ENCODE measurements around the gene KLHL5. TPM values are rescaled to one million over a fixed set of nuclear protein-coding genes. Genes with fewer than 3 reads are reported as not detected.

The KLHL5 gene
- total RNA-seq, 3 donors from 2014 or later (not counting 1 experiment from before 2014, with no cell fraction given): 12.6 to 14.2 (median 13.7) TPM

GRCh38 chr4:39047681-39048080 is 14.4 kb upstream of the KLHL5 start:
- no peak for ATAC-seq
- peaks cover 36 to 38% of the 10 kb centered on the region in 2 donors for H3K4me1 Mint-ChIP-seq
- no peak overlapping the region for H3K4me3 Mint-ChIP-seq
- Histone ChIP-seq H3K27me3 (ENCODE audit: control insufficient read depth, insufficient read depth, low read length) (no peaks in the 10 kb centered on the region), H3K27ac (ENCODE audit: low read length) (no peak overlapping the region), H3K4me1 (ENCODE audit: control insufficient read depth, insufficient read depth, low read length) (peaks cover 22% of the 10 kb centered on the region), H3K4me3 (ENCODE audit: low read length) (no peak overlapping the region), H3K9me3 (ENCODE audit: control insufficient read depth, insufficient read depth, low read length) (no peaks in the 10 kb centered on the region), H3K36me3 (ENCODE audit: control insufficient read depth, insufficient read depth, low read length) (no peaks in the 10 kb centered on the region)
- H3K9me3 Mint-ChIP-seq: no peaks in the 10 kb centered on the region
- no peaks in the 10 kb centered on the region for H3K27me3 Mint-ChIP-seq (ENCODE audit: low read depth in 2 of 2)
- DNase-seq: no peak
- H3K36me3 Mint-ChIP-seq: no peaks in the 10 kb centered on the region
- TF ChIP-seq CTCF (IDR thresholded peaks at IDR 0.05): no peak
- H3K27ac Mint-ChIP-seq: peak overlapping the region; percentile 85 to 93
- WGBS (ENCODE audit: insufficient coverage): no CpG with 5 or more reads among the region's 2 CpGs
- intact Hi-C loops (cut with micrococcal nuclease): loop anchor here (10.0 kb wide), 1 partner anchor 407 kb away; the partner anchor contains the start of genes LIAS and RPL9

DNA sequence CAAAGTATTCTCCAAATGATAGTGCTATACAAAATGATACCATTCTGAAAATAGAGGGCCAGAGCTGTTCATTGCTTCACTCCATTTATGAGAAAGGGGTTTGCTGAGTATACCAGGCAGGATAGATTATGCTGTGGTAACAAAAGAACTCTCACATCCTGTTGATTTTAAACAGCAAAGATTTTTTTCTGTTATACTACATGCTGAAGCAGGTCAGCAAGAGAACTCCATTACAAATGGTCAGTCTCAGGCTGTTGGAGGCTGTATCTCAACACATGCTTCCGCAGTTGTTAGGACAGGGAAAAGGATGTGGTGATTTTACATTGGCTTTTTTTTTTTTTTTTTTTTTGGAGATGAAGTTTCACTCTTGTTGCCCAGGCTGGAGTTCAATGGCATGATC is 13.7 kb upstream of the KLHL5 start:
- Mint-ChIP-seq H3K4me3 (no peak overlapping the region), H3K4me1 (peaks cover 33 to 35% of the 10 kb centered on the region in 2 donors), H3K27me3 (ENCODE audit: low read depth in 2 of 2) (no peaks in the 10 kb centered on the region), H3K36me3 (no peaks in the 10 kb centered on the region), H3K27ac (peak overlapping the region; percentile 85 to 93), H3K9me3 (no peaks in the 10 kb centered on the region)
- Histone ChIP-seq H3K36me3 (ENCODE audit: control insufficient read depth, insufficient read depth, low read length) (no peaks in the 10 kb centered on the region), H3K9me3 (ENCODE audit: control insufficient read depth, insufficient read depth, low read length) (no peaks in the 10 kb centered on the region), H3K27me3 (ENCODE audit: control insufficient read depth, insufficient read depth, low read length) (no peaks in the 10 kb centered on the region), H3K4me3 (ENCODE audit: low read length) (no peak overlapping the region), H3K4me1 (ENCODE audit: control insufficient read depth, insufficient read depth, low read length) (peaks cover 21% of the 10 kb centered on the region), H3K27ac (ENCODE audit: low read length) (peak overlapping the region; percentile 20)
- DNase-seq: peak in 1 of 2 donors; percentile 38
- intact Hi-C loops (cut with micrococcal nuclease): loop anchor here (10.0 kb wide), 1 partner anchor 406 kb away; the partner anchor contains the start of genes LIAS and RPL9
- no peak for TF ChIP-seq CTCF (IDR thresholded peaks at IDR 0.05)
- ATAC-seq: no peak
- WGBS (ENCODE audit: insufficient coverage): no CpG with 5 or more reads among the region's 1 CpG

DNA sequence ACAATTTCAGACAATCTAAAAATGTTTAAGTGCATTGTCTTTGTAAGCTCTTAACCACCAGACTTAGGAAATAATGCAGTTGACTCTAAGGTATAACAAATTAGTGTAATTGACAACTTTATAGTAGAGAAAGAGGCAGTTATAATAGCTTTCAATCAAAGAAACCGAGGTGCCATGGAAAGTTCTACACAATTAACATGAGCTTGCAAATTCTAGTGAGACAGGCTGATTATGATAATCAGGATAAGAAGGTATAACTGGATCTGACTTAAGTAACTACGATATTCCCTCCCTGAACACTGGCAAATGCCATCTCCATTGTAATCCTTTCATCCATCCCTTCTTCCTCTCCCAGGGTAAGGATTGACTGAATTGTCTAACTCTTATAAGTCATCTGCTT is 11.4 kb upstream of the KLHL5 start:
- H3K36me3 ChIP-seq (ENCODE audit: control insufficient read depth, insufficient read depth, low read length): no peaks in the 10 kb centered on the region
- ATAC-seq (no peak), DNase-seq (no peak)
- H3K9me3 ChIP-seq (ENCODE audit: control insufficient read depth, insufficient read depth, low read length): no peaks in the 10 kb centered on the region
- no peak overlapping the region for H3K4me3 Mint-ChIP-seq
- no peak overlapping the region for H3K27ac Mint-ChIP-seq
- H3K4me1 Mint-ChIP-seq: peaks cover 22 to 24% of the 10 kb centered on the region in 2 donors
- no peaks in the 10 kb centered on the region for H3K27me3 Mint-ChIP-seq (ENCODE audit: low read depth in 2 of 2)
- H3K27ac ChIP-seq (ENCODE audit: low read length): no peak overlapping the region
- 95% methylated on average over 2 of the region's 2 CpGs for WGBS (ENCODE audit: insufficient coverage)
- no peak for TF ChIP-seq CTCF (IDR thresholded peaks at IDR 0.05)
- H3K27me3 ChIP-seq (ENCODE audit: control insufficient read depth, insufficient read depth, low read length): no peaks in the 10 kb centered on the region
- H3K9me3 Mint-ChIP-seq: no peaks in the 10 kb centered on the region
- no peak overlapping the region for H3K4me3 ChIP-seq (ENCODE audit: low read length)
- H3K36me3 Mint-ChIP-seq: no peaks in the 10 kb centered on the region
- intact Hi-C loops (cut with micrococcal nuclease): no loop called here
- peaks cover 8% of the 10 kb centered on the region for H3K4me1 ChIP-seq (ENCODE audit: control insufficient read depth, insufficient read depth, low read length)

DNA sequence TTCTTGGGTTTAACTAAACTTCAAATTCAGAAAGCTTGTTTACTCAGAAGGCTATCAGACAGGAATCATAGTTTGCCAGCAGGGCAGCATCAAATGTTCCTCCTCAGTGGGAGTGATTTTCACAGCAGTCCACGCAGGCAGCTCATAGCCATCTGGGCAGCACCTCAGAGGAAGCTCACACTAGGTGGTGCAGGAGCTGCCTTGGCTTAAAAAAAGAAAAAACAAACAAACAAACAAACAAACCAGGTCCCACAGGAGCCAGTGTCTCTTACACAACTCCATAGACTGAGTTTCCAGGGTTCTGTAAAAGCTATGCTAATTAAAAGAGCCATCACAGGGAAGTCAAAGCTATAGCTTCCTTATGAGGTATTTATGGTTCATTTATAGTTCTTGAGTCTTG is 10.5 kb upstream of the KLHL5 start:
- TF ChIP-seq CTCF (IDR thresholded peaks at IDR 0.05): no peak
- H3K4me3 Mint-ChIP-seq: no peak overlapping the region
- Histone ChIP-seq H3K27ac (ENCODE audit: low read length) (no peak overlapping the region), H3K36me3 (ENCODE audit: control insufficient read depth, insufficient read depth, low read length) (no peaks in the 10 kb centered on the region), H3K9me3 (ENCODE audit: control insufficient read depth, insufficient read depth, low read length) (no peaks in the 10 kb centered on the region), H3K4me1 (ENCODE audit: control insufficient read depth, insufficient read depth, low read length) (peaks cover 3% of the 10 kb centered on the region), H3K27me3 (ENCODE audit: control insufficient read depth, insufficient read depth, low read length) (no peaks in the 10 kb centered on the region), H3K4me3 (ENCODE audit: low read length) (no peak overlapping the region)
- H3K27ac Mint-ChIP-seq: no peak overlapping the region
- 89% methylated on average over 1 of the region's 1 CpG for WGBS (ENCODE audit: insufficient coverage)
- DNase-seq (no peak), ATAC-seq (no peak)
- no peaks in the 10 kb centered on the region for H3K36me3 Mint-ChIP-seq
- intact Hi-C loops (cut with micrococcal nuclease): no loop called here
- no peaks in the 10 kb centered on the region for H3K27me3 Mint-ChIP-seq (ENCODE audit: low read depth in 2 of 2)
- H3K9me3 Mint-ChIP-seq: no peaks in the 10 kb centered on the region
- H3K4me1 Mint-ChIP-seq: peaks cover 15 to 17% of the 10 kb centered on the region in 2 donors
